Smooth muscle cell (in vitro differentiated cells): Measurements from ENCODE around the gene CLEC4A. TPM values are rescaled to one million over a fixed set of nuclear protein-coding genes. Genes with fewer than 3 reads are reported as not detected.
"Not testable (repeated sequence)": the region's sequence is repeated elsewhere in the genome, so short reads cannot be mapped to it uniquely, and the experiment has no call there.

Experiments
- DNase-seq: peaks from one replicate; lab custom pipeline; 2025; ENCODE audit not compliant: unreplicated experiment; lab: John Stamatoyannopoulos, UW
- H2AFZ ChIP-seq: fragments of 200-600 bp; sonication (generic); 2 replicates; pipeline ENCODE4 v1.6.0; 2016; ENCODE audit warnings: antibody characterized with exemption, low read depth, mild to moderate bottlenecking
- H3F3A ChIP-seq: fragments of 200-600 bp; sonication (generic); 2 replicates; pipeline ENCODE4 v1.6.0; 2017; ENCODE audit warnings: antibody characterized with exemption, low read depth
- H3K27ac ChIP-seq: fragments of 200-600 bp; sonication (generic); 2 replicates; pipeline ENCODE4 v1.5.1; 2016; ENCODE audit warnings: low read depth, mild to moderate bottlenecking
- H3K27me3 ChIP-seq: fragments of 200-600 bp; sonication (generic); 2 replicates; pipeline ENCODE4 v1.6.1; 2016; ENCODE audit warnings: low read depth, mild to moderate bottlenecking
- H3K36me3 ChIP-seq: fragments of 200-600 bp; sonication (generic); 2 replicates; pipeline ENCODE4 v1.5.1; 2016; ENCODE audit warnings: low read depth
- H3K4me1 ChIP-seq: fragments of 200-600 bp; sonication (generic); 2 replicates; pipeline ENCODE4 v1.5.1; 2016; ENCODE audit warnings: low read depth
- H3K4me2 ChIP-seq: fragments of 200-600 bp; sonication (generic); 2 replicates; pipeline ENCODE4 v1.6.0; 2016; ENCODE audit warnings: mild to moderate bottlenecking
- H3K4me3 ChIP-seq: fragments of 200-600 bp; sonication (generic); 2 replicates; pipeline ENCODE4 v1.5.1; 2016; ENCODE audit warnings: mild to moderate bottlenecking
- H3K79me2 ChIP-seq: fragments of 200-600 bp; sonication (generic); 2 replicates; pipeline ENCODE4 v1.6.0; 2016; ENCODE audit warnings: low read depth, mild to moderate bottlenecking
- H3K9ac ChIP-seq: fragments of 200-600 bp; sonication (generic); 2 replicates; pipeline ENCODE4 v1.6.0; 2016; ENCODE audit warnings: low read depth
- H3K9me3 ChIP-seq: fragments of 200-600 bp; sonication (generic); replicated peaks from 2 replicates; pipeline ENCODE4 v1.5.1; 2016; ENCODE audit warnings: low read depth
- H4K20me1 ChIP-seq: fragments of 200-600 bp; sonication (generic); 2 replicates; pipeline ENCODE4 v1.6.0; 2016; ENCODE audit warnings: low read depth
- CTCF ChIP-seq: fragments of 200-600 bp; sonication (generic); IDR thresholded peaks from 2 replicates; pipeline ENCODE4 v1.5.1; 2017; ENCODE audit warnings: borderline replicate concordance, mild to moderate bottlenecking, antibody characterized with exemption; ENCODE audit not compliant: insufficient read depth, poor library complexity, severe bottlenecking
- WGBS: methylation state at CpG from one replicate; pipeline ENCODE4 v1.1.7; 2016; ENCODE audit warnings: low lambda C conversion rate; 5-methylcytosine and 5-hydroxymethylcytosine counted together
- polyA plus RNA-seq: library from polyadenylated mRNA; unstranded; fragments of >200 nt; fragmentation: Nextera tagmentation; extraction: Ambion mirVana; gene quantifications from 2 replicates; pipeline ENCODE4 v1.2.1, GENCODE V29; 2016
- total RNA-seq: library from RNA; depleted of rRNA; stranded (reverse); fragments of >200 nt; gene quantifications from 2 replicates; pipeline ENCODE4 v1.2.3, GENCODE V29; 2014

Gene CLEC4A
- total and polyA plus RNA-seq, 2 experiments from 2014 or later = 0.27 to 1.2 TPM

GRCh38 chr12:8082808-8083100, 40.7 kb upstream of the CLEC4A start:
- Histone ChIP-seq H3K79me2 (peaks cover 53% of the 10 kb centered on the region), H4K20me1 (peaks cover 11% of the 10 kb centered on the region), H3K27me3 (no peaks in the 10 kb centered on the region), H2AFZ (peak overlapping the region; percentile 81), H3K9ac (peak overlapping the region; percentile 93), H3K4me1 (peaks cover 10% of the 10 kb centered on the region), H3K9me3 (no peaks in the 10 kb centered on the region), H3K4me2 (peak overlapping the region; percentile 90), H3F3A (no peaks in the 10 kb centered on the region), H3K27ac (peak overlapping the region; percentile 77), H3K36me3 (no peaks in the 10 kb centered on the region), H3K4me3 (peak overlapping the region; percentile 90)
- no peak for DNase-seq
- 44% methylated on average over 4 of the region's 4 CpGs for WGBS
- no peak for TF ChIP-seq CTCF

- DNase-seq, H3F3A ChIP-seq, H3K36me3 ChIP-seq, H3K9me3 ChIP-seq, H3K9ac ChIP-seq, H2AFZ ChIP-seq, H3K4me2 ChIP-seq, H3K27ac ChIP-seq, H3K4me3 ChIP-seq, H3K27me3 ChIP-seq: not testable (repeated sequence)
- H4K20me1 ChIP-seq = peaks cover 23% of the 10 kb centered on the region
- H3K79me2 ChIP-seq = peaks cover 57% of the 10 kb centered on the region
- 96% methylated on average over 3 of the region's 3 CpGs for WGBS
- peaks cover 10% of the 10 kb centered on the region for H3K4me1 ChIP-seq
Observed at GRCh38 chr12:8084351-8084750, 39.1 kb upstream of the CLEC4A start.

- WGBS = 96% methylated on average over 2 of the region's 2 CpGs
- H3K79me2 ChIP-seq = peaks cover 52% of the 10 kb centered on the region
Observed at GRCh38 chr12:8087666-8088065, 35.8 kb upstream of the CLEC4A start.

GRCh38 chr12:8088574-8088973, 34.8 kb upstream of the CLEC4A start:
- 92% methylated on average over 3 of the region's 3 CpGs for WGBS
- no peak for DNase-seq
- Histone ChIP-seq H3K79me2 (peaks cover 43% of the 10 kb centered on the region), H3K27ac (no peak overlapping the region), H3K4me3 (no peak overlapping the region), H3F3A (no peaks in the 10 kb centered on the region), H3K9ac (no peak overlapping the region), H3K9me3 (no peaks in the 10 kb centered on the region), H2AFZ (no peak overlapping the region), H3K4me1 (no peaks in the 10 kb centered on the region), H3K27me3 (no peaks in the 10 kb centered on the region), H3K36me3 (peaks cover 27% of the 10 kb centered on the region), H4K20me1 (peaks cover 32% of the 10 kb centered on the region), H3K4me2 (no peak overlapping the region)
- TF ChIP-seq CTCF = no peak

More at GRCh38 chr12:8087666-8088065, 35.8 kb upstream of the CLEC4A start:
- Histone ChIP-seq H4K20me1 (peaks cover 32% of the 10 kb centered on the region), H3K9ac (no peak overlapping the region), H3K27ac (no peak overlapping the region), H3K4me3 (no peak overlapping the region), H3K4me2 (no peak overlapping the region), H3K36me3 (peaks cover 20% of the 10 kb centered on the region), H3K4me1 (peaks cover 6% of the 10 kb centered on the region), H3K27me3 (no peaks in the 10 kb centered on the region), H3K9me3 (no peaks in the 10 kb centered on the region), H2AFZ (no peak overlapping the region), H3F3A (no peaks in the 10 kb centered on the region)
- DNase-seq = no peak
- no peak for TF ChIP-seq CTCF

GRCh38 chr12:8089277-8089676, 34.1 kb upstream of the CLEC4A start:
- peaks cover 36% of the 10 kb centered on the region for H3K79me2 ChIP-seq
- not testable (repeated sequence) for H3K9me3 ChIP-seq, H3K4me1 ChIP-seq, H3F3A ChIP-seq, H2AFZ ChIP-seq, H3K27ac ChIP-seq, DNase-seq, H3K4me2 ChIP-seq, H3K9ac ChIP-seq, H3K27me3 ChIP-seq, H3K4me3 ChIP-seq
- peaks cover 32% of the 10 kb centered on the region for H4K20me1 ChIP-seq
- H3K36me3 ChIP-seq = peaks cover 27% of the 10 kb centered on the region
- 97% methylated on average over 11 of the region's 11 CpGs for WGBS
